ENCODE data around the gene SCGB1D4.
"Not testable (repeated sequence)": the region's sequence is repeated elsewhere in the genome, so short reads cannot be mapped to it uniquely, and the experiment has no call there.

DNA sequence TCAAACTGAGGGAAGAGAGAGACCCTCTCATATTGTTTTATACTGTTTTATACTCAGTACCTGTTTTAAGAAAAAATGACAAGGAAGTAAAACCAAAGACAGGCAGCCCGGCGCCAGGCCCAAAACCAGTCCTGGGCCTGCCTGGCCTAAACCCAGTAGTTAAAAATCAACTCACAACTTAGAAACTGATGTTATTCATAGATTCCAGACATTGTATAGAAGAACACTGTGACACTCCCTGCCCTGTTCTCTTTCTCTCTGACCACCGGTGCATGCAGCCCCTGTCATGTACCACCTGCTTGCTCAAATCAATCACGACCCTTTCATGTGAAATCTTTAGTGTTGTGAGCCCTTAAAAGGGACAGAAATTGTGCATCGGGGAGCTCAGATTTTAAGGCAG is 26.9 kb upstream of the SCGB1D4 start:
- not testable (repeated sequence) for TF ChIP-seq POLR2A (IDR thresholded peaks at IDR 0.05; ENCODE audit: low read depth, low read length); CTCF (IDR thresholded peaks at IDR 0.05; ENCODE audit: extremely low read depth in 1 of 2, insufficient read depth in 1 of 2, low read depth in 1 of 2, low read length in 2 of 2); EZH2 (IDR thresholded peaks at IDR 0.05; ENCODE audit: borderline replicate concordance, low read depth, low read length, severe bottlenecking); POLR2AphosphoS5 (IDR thresholded peaks at IDR 0.05; ENCODE audit: insufficient read depth, low read depth, low read length); GATA2 (IDR thresholded peaks at IDR 0.05; ENCODE audit: insufficient read depth, insufficient read length, low read depth, low read length); MYC (IDR thresholded peaks at IDR 0.05; ENCODE audit: low read depth, low read length); JUN (IDR thresholded peaks at IDR 0.05; ENCODE audit: borderline replicate concordance, insufficient read depth, insufficient read length, low read depth); FOS (IDR thresholded peaks at IDR 0.05; ENCODE audit: borderline replicate concordance, insufficient read depth, low read length)
- TF ChIP-seq, protein P1, sequence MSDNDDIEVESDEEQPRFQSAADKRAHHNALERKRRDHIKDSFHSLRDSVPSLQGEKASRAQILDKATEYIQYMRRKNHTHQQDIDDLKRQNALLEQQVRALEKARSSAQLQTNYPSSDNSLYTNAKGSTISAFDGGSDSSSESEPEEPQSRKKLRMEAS (IDR thresholded peaks at IDR 0.05; ENCODE audit: insufficient read depth, insufficient read length), result not testable (repeated sequence)

All from endothelial cell of umbilical vein (primary cell).